HG02678 (cell line): ENCODE results near the gene CCNY.

Experiments used
- ATAC-seq: cut with Tn5 transposase; IDR thresholded peaks from one replicate; pipeline ENCODE4 v1.9.1; 2021; ENCODE audit warnings: mild to moderate bottlenecking, moderate library complexity; ENCODE audit not compliant: unreplicated experiment

Gene CCNY

GRCh38 chr10:35546824-35547225 is 210.5 kb downstream of the CCNY start:
- ATAC-seq = no peak

GRCh38 chr10:35552650-35553342 is 216.5 kb downstream of the CCNY start:
- ATAC-seq = no peak

GRCh38 chr10:35554036-35554435 is 217.7 kb downstream of the CCNY start:
- no peak for ATAC-seq

- peak; percentile 64 for ATAC-seq
Measured at GRCh38 chr10:35554461-35555056, 218.2 kb downstream of the CCNY start.

GRCh38 chr10:35555962-35556930 is 219.9 kb downstream of the CCNY start:
- ATAC-seq = no peak

- no peak for ATAC-seq
Measured at GRCh38 chr10:35558276-35558675, 222.0 kb downstream of the CCNY start.

GRCh38 chr10:35559416-35559815 is 223.1 kb downstream of the CCNY start:
- ATAC-seq = no peak

- ATAC-seq = no peak
Measured at GRCh38 chr10:35561715-35562114, 225.4 kb downstream of the CCNY start.

GRCh38 chr10:35562427-35562826 is 226.1 kb downstream of the CCNY start:
- no peak for ATAC-seq

GRCh38 chr10:35563261-35563891 is 227.1 kb downstream of the CCNY start:
- peak; percentile 48 for ATAC-seq

- ATAC-seq = peak; percentile 73
Measured at GRCh38 chr10:35564341-35564968, 228.1 kb downstream of the CCNY start.

- ATAC-seq = no peak
Measured at GRCh38 chr10:35565602-35566081, 229.3 kb downstream of the CCNY start.

GRCh38 chr10:35567951-35568350 is 231.6 kb downstream of the CCNY start:
- no peak for ATAC-seq

- no peak for ATAC-seq
Measured at GRCh38 chr10:35568483-35569015, 232.2 kb downstream of the CCNY start.

GRCh38 chr10:35569111-35569707 is 232.9 kb downstream of the CCNY start:
- ATAC-seq = no peak

GRCh38 chr10:35569836-35570235 is 233.5 kb downstream of the CCNY start:
- no peak for ATAC-seq

- no peak for ATAC-seq
Measured at GRCh38 chr10:35570397-35570796, 234.1 kb downstream of the CCNY start.

GRCh38 chr10:35572583-35572982 is 236.3 kb downstream of the CCNY start:
- no peak for ATAC-seq

- ATAC-seq = no peak
Measured at GRCh38 chr10:35573796-35574195, 237.5 kb downstream of the CCNY start.

GRCh38 chr10:35574924-35575352 is 238.6 kb downstream of the CCNY start:
- no peak for ATAC-seq
